OCI-M2 (cell line): Measurements from ENCODE around the gene CPED1.
"Not testable (repeated sequence)": the region's sequence is repeated elsewhere in the genome, so short reads cannot be mapped to it uniquely, and the experiment has no call there.

ENCODE experiments used
- DNase-seq: peaks from one replicate; lab custom pipeline; 2025; ENCODE audit not compliant: unreplicated experiment; lab: John Stamatoyannopoulos, UW

CPED1 gene

GRCh38 chr7:121084748-121085336 is 96.3 kb downstream of the CPED1 start:
- no peak for DNase-seq

GRCh38 chr7:121085922-121086321 is 97.4 kb downstream of the CPED1 start:
- no peak for DNase-seq

GRCh38 chr7:121088870-121089269 is 100.4 kb downstream of the CPED1 start:
- DNase-seq = no peak

- no peak for DNase-seq
Observed at GRCh38 chr7:121094829-121095228, 106.3 kb downstream of the CPED1 start.

- no peak for DNase-seq
Observed at GRCh38 chr7:121097577-121097976, 109.1 kb downstream of the CPED1 start.

- no peak for DNase-seq
Observed at GRCh38 chr7:121099572-121099971, 111.1 kb downstream of the CPED1 start.

GRCh38 chr7:121101083-121101482 is 112.6 kb downstream of the CPED1 start:
- DNase-seq = no peak

- no peak for DNase-seq
Observed at GRCh38 chr7:121101621-121102020, 113.1 kb downstream of the CPED1 start.

- DNase-seq = no peak
Observed at GRCh38 chr7:121102619-121103018, 114.1 kb downstream of the CPED1 start.

- no peak for DNase-seq
Observed at GRCh38 chr7:121103086-121103485, 114.6 kb downstream of the CPED1 start.

- DNase-seq = no peak
Observed at GRCh38 chr7:121103579-121103978, 115.1 kb downstream of the CPED1 start.

GRCh38 chr7:121105262-121105661 is 116.8 kb downstream of the CPED1 start:
- DNase-seq = no peak

GRCh38 chr7:121107923-121108498 is 119.5 kb downstream of the CPED1 start:
- peak; percentile 92 for DNase-seq

- no peak for DNase-seq
Observed at GRCh38 chr7:121109145-121109544, 120.6 kb downstream of the CPED1 start.

- no peak for DNase-seq
Observed at GRCh38 chr7:121113288-121113687, 124.8 kb downstream of the CPED1 start.

GRCh38 chr7:121116396-121116795 is 127.9 kb downstream of the CPED1 start:
- no peak for DNase-seq

- no peak for DNase-seq
Observed at GRCh38 chr7:121119047-121119446, 130.5 kb downstream of the CPED1 start.

GRCh38 chr7:121123032-121123431 is 134.5 kb downstream of the CPED1 start:
- no peak for DNase-seq

GRCh38 chr7:121125454-121125853 is 136.9 kb downstream of the CPED1 start:
- not testable (repeated sequence) for DNase-seq

- DNase-seq = no peak
Observed at GRCh38 chr7:121126201-121126600, 137.7 kb downstream of the CPED1 start.

GRCh38 chr7:121126801-121127534 is 138.5 kb downstream of the CPED1 start:
- no peak for DNase-seq

- no peak for DNase-seq
Observed at GRCh38 chr7:121132940-121133339, 144.4 kb downstream of the CPED1 start.
